Uterus (tissue), 2 donors: ENCODE data around the gene CAPG.

Experiments used
- POLR2A ChIP-seq, 2 donors: fragments of 450-650 bp; IDR thresholded peaks; one replicate each; pipeline ENCODE4 v1.6.1; 2016; ENCODE audit warnings: antibody characterized with exemption in 2 of 2, mild to moderate bottlenecking in 1 of 2, moderate library complexity in 1 of 2
- TF ChIP-seq, protein P1 (sequence below), 4 experiments: fragments of 200-600 bp in 2 of 4; fragments of 450-650 bp in 2 of 4; sonication (generic) in 2 of 4; IDR thresholded peaks; one replicate each; pipeline ENCODE4 v1.5.1; 2016 to 2019; ENCODE audit warnings: antibody characterized with exemption in 4 of 4, mild to moderate bottlenecking in 2 of 4, moderate library complexity in 1 of 4

DNA sequence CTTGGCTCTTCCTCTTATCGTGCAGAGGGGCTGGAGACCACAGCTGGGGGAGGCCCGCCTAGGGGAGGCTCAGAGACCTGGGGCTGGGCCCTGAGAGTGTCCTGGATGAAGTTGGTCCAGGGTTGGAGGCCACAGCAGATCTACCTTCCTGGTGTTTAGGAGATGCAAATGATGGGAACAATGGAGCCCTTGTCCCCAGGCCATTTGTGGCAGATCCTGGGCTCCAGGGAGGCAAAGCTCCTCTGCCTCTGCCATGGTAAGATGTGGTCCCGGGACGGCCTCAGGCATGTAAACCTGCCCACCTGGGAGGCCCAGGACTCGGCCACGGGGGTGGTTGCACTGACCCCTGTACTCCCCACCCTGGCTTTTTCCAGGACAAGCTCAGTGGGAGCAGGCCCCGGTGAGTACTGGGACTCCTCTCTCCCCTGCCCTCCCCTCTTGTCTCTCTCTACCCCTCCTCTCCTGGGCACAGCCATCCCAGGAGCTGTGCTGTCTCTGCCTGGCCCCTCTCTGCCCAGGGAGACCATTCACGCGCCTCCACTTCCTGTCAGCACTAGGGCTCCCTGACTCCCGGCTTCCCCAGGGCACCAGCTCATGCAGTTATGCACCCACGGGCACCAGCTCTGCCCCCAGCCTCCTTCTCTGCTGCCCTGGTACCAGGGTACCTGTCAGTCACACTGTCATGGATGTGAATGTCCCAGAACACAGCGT is 19.2 kb upstream of the CAPG start:
- TF ChIP-seq, protein P1, sequence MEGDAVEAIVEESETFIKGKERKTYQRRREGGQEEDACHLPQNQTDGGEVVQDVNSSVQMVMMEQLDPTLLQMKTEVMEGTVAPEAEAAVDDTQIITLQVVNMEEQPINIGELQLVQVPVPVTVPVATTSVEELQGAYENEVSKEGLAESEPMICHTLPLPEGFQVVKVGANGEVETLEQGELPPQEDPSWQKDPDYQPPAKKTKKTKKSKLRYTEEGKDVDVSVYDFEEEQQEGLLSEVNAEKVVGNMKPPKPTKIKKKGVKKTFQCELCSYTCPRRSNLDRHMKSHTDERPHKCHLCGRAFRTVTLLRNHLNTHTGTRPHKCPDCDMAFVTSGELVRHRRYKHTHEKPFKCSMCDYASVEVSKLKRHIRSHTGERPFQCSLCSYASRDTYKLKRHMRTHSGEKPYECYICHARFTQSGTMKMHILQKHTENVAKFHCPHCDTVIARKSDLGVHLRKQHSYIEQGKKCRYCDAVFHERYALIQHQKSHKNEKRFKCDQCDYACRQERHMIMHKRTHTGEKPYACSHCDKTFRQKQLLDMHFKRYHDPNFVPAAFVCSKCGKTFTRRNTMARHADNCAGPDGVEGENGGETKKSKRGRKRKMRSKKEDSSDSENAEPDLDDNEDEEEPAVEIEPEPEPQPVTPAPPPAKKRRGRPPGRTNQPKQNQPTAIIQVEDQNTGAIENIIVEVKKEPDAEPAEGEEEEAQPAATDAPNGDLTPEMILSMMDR (IDR thresholded peaks at IDR 0.05): no peak
- TF ChIP-seq POLR2A (IDR thresholded peaks at IDR 0.05): no peak
